Gastrocnemius medialis (tissue), 4 donors: ENCODE measurements around the gene ALOX15. TPM values are rescaled to one million over a fixed set of nuclear protein-coding genes. Genes with fewer than 3 reads are reported as not detected.
"Not testable (repeated sequence)": the region's sequence is repeated elsewhere in the genome, so short reads cannot be mapped to it uniquely, and the experiment has no call there.

ENCODE experiments used
- ATAC-seq, 2 donors: fragments of 150-250 bp; one replicate each; pipeline ENCODE4 v1.9.1; 2016
- DNase-seq, 2 donors: peaks; one replicate each; pipeline ENCODE4 v3.0.0-alpha.2; 2019
- H3K27ac ChIP-seq, 4 donors: fragments of 200-600 bp; sonication (generic); 1 replicate in 1 of 4; 2 replicates in 3 of 4; pipeline ENCODE4 v1.5.1; 2016 to 2018; ENCODE audit warnings: mild to moderate bottlenecking in 2 of 4, moderate library complexity in 1 of 4
- H3K27me3 ChIP-seq, 3 donors: fragments of 200-600 bp; sonication (generic) in 2 of 3; 1 replicate in 1 of 3; 2 replicates in 2 of 3; pipeline versions ENCODE4 v1.5.1 to v1.6.0; 2016 to 2019; ENCODE audit warnings: mild to moderate bottlenecking in 1 of 3, moderate library complexity in 1 of 3
- H3K36me3 ChIP-seq, 2 donors: fragments of 200-600 bp; sonication (generic) in 1 of 2; one replicate each; pipeline ENCODE4 v1.5.1; 2017 to 2018
- H3K4me1 ChIP-seq, 2 donors: fragments of 200-600 bp; sonication (generic) in 1 of 2; one replicate each; pipeline ENCODE4 v1.5.1; 2016 to 2017; ENCODE audit warnings: mild to moderate bottlenecking in 2 of 2
- H3K4me3 ChIP-seq, 4 donors: fragments of 200-600 bp; sonication (generic) in 3 of 4; 1 replicate in 1 of 4; 2 replicates in 3 of 4; pipeline ENCODE4 v1.5.1; 2016 to 2019; ENCODE audit warnings: mild to moderate bottlenecking in 2 of 4
- H3K9me3 ChIP-seq, 3 donors: fragments of 200-600 bp; sonication (generic) in 2 of 3; 1 replicate in 1 of 3; 2 replicates in 2 of 3; pipeline ENCODE4 v1.5.1; 2016 to 2019
- POLR2A ChIP-seq, 2 donors: fragments of 450-650 bp; IDR thresholded peaks; one replicate each; pipeline ENCODE4 v1.6.1; 2017; ENCODE audit warnings: antibody characterized with exemption in 2 of 2, mild to moderate bottlenecking in 2 of 2, moderate library complexity in 2 of 2
- in situ Hi-C, 4 donors: fragments of 200-750 bp; cut with MboI; loops; one replicate each; pipeline versions ENCODE4 v1.15.0 to v1.8.0; 2017; ENCODE audit warnings: low sequenced_read_pairs in 4 of 4
- intact Hi-C: fragments of 100-400 bp; cut with DNase I; formaldehyde crosslinking; loops from one replicate; pipeline ENCODE4 v1.15.1; 2023; ENCODE audit warnings: low total_unique reads
- total RNA-seq, 4 donors: library from RNA; depleted of rRNA; stranded (reverse); fragments of >200 nt; gene quantifications; one replicate each; pipeline versions ENCODE4 v1.1.0 to v1.2.3, GENCODE V29; 2016
- TF ChIP-seq, protein P1 (sequence below), 5 experiments: fragments of 450-650 bp in 3 of 5; fragments of 200-600 bp in 2 of 5; sonication (generic) in 2 of 5; IDR thresholded peaks in 4 of 5; conservative IDR thresholded peaks in 1 of 5; 1 replicate in 4 of 5; 2 replicates in 1 of 5; pipeline ENCODE4 v1.5.1; 2016 to 2019; ENCODE audit warnings: antibody characterized with exemption in 5 of 5, mild to moderate bottlenecking in 3 of 5, moderate library complexity in 3 of 5

Gene ALOX15
- total RNA-seq, 4 donors from 2014 or later = not detected

DNA sequence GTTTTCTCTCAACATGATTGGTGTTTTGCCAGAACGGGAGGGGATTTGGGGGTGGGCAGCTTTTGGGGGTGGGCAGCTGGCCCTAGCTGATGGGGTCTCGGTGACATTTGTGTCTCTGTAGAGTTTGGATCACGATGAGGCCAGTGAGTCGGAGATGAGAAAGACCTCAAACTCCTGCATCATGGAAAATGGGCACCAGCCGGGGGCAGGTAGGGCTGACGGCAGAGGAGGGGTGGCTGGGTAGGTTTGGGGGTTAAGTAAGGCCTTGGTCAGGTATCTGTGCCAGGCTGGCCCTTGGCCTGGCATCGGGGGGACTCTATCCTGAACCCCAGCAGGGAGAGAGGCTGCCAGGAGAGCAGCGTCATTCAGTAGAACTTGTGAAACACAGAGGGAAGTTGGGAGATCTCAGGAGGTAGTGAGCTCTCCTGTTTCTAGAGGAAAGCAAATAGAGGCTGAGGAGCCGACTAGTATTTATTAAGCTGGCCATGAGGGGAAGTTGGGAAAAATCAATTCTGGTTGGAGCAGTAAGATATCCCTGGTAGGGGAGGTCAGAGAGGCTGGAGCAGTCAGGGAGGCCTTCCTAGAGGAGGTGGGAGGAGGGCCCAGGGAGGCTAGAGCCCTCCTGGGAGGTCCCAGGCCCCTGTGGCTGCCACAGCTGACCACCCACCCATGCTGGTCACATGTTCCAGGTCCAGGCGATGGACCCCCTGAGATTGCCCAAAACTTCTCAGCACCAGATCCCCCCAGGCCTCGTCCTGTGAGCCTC, 49.1 kb downstream of the ALOX15 start:
- DNase-seq (no peak), ATAC-seq (no peak)
- intact Hi-C loops = no loop called here
- H3K27me3 ChIP-seq = no peaks in the 10 kb centered on the region
- H3K4me1 ChIP-seq = peaks cover 75 to 81% of the 10 kb centered on the region in 2 donors
- no peaks in the 10 kb centered on the region for H3K9me3 ChIP-seq
- in situ Hi-C loops = no loop called here
- no peak for TF ChIP-seq POLR2A (IDR thresholded peaks at IDR 0.05)
- TF ChIP-seq, protein P1, sequence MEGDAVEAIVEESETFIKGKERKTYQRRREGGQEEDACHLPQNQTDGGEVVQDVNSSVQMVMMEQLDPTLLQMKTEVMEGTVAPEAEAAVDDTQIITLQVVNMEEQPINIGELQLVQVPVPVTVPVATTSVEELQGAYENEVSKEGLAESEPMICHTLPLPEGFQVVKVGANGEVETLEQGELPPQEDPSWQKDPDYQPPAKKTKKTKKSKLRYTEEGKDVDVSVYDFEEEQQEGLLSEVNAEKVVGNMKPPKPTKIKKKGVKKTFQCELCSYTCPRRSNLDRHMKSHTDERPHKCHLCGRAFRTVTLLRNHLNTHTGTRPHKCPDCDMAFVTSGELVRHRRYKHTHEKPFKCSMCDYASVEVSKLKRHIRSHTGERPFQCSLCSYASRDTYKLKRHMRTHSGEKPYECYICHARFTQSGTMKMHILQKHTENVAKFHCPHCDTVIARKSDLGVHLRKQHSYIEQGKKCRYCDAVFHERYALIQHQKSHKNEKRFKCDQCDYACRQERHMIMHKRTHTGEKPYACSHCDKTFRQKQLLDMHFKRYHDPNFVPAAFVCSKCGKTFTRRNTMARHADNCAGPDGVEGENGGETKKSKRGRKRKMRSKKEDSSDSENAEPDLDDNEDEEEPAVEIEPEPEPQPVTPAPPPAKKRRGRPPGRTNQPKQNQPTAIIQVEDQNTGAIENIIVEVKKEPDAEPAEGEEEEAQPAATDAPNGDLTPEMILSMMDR (IDR thresholded peaks at IDR 0.05 in 4 of 5, conservative IDR thresholded peaks at IDR 0.05 in 1 of 5) = no peak
- H3K4me3 ChIP-seq = peak overlapping the region in 2 of 4 donors; percentile 14 to 25
- H3K27ac ChIP-seq = peak overlapping the region; percentile 90 to 100 (median 98)
- H3K36me3 ChIP-seq = peaks cover 0 to 48% of the 10 kb centered on the region in 2 donors

DNA sequence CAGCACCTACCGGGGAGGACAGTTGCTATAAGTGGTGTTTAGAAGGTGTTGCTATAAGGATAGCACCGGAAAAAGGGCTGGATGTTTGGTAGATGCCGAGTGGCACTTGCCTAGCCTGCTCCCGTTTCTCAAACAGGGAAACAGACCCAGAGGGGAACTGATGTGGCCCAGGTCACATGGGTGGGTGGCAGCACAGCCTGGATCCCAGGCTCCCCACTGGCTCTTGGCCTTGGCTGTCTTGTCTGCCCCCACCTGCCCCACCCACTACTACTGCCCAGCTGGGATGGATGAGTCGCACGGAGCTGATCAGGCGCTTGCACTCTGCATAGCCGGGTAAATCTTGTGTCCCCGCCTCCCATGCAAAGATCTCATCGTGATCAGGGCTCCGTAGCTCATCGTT, 49.9 kb downstream of the ALOX15 start:
- H3K36me3 ChIP-seq = peaks cover 0 to 39% of the 10 kb centered on the region in 2 donors
- intact Hi-C loops = loop anchor here (2.0 kb wide), 1 partner anchor 17 kb away; no protein-coding TSS in a partner anchor
- DNase-seq (peak; percentile 57 to 80), ATAC-seq (peak; percentile 30 to 46)
- TF ChIP-seq, protein P1 (IDR thresholded peaks at IDR 0.05 in 4 of 5, conservative IDR thresholded peaks at IDR 0.05 in 1 of 5) = no peak
- TF ChIP-seq POLR2A (IDR thresholded peaks at IDR 0.05) = peak; percentile 73 to 86
- H3K27me3 ChIP-seq = no peaks in the 10 kb centered on the region
- peak overlapping the region in 2 of 4 donors; percentile 26 to 34 for H3K4me3 ChIP-seq
- peaks cover 73 to 79% of the 10 kb centered on the region in 2 donors for H3K4me1 ChIP-seq
- in situ Hi-C loops = no loop called here
- H3K27ac ChIP-seq = peak overlapping the region; percentile 90 to 100 (median 98)
- H3K9me3 ChIP-seq = no peaks in the 10 kb centered on the region

DNA sequence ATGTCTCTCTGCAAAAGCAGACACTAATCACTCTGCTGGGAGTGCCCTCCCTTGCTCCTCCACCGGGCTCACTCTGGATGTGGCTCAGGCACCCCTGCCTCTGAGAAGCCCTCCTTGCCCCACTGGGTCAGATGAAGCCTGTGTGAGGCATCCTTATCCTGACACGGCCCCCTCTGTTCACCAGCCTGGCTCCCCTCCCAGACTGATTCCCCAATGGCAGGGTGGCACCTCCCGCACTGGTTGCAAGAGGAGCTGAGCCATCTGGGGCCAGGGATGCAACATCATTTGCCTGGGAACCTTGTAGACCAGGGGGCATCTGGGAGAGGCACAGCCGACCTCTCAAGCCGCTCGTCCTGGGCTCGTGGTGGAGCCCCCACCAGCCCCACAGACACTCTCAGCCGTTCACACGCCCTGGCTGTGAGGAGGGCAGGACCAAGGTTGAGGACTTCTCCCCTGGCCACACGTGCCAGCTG, 50.5 kb downstream of the ALOX15 start:
- Histone ChIP-seq H3K27ac (peak overlapping the region; percentile 90 to 100 (median 98)), H3K36me3 (peaks cover 0 to 35% of the 10 kb centered on the region in 2 donors), H3K4me1 (peaks cover 73 to 74% of the 10 kb centered on the region in 2 donors), H3K27me3 (no peaks in the 10 kb centered on the region), H3K9me3 (no peaks in the 10 kb centered on the region), H3K4me3 (peak overlapping the region in 3 of 4 donors; percentile 3 to 34 (median 26))
- intact Hi-C loops = loop anchor here (2.0 kb wide), 1 partner anchor 18 kb away; no protein-coding TSS in a partner anchor
- in situ Hi-C loops = no loop called here
- DNase-seq = peak in 1 of 2 donors; percentile 63
- no peak for TF ChIP-seq POLR2A (IDR thresholded peaks at IDR 0.05)
- TF ChIP-seq, protein P1 (IDR thresholded peaks at IDR 0.05 in 4 of 5, conservative IDR thresholded peaks at IDR 0.05 in 1 of 5) = no peak
- no peak for ATAC-seq

DNA sequence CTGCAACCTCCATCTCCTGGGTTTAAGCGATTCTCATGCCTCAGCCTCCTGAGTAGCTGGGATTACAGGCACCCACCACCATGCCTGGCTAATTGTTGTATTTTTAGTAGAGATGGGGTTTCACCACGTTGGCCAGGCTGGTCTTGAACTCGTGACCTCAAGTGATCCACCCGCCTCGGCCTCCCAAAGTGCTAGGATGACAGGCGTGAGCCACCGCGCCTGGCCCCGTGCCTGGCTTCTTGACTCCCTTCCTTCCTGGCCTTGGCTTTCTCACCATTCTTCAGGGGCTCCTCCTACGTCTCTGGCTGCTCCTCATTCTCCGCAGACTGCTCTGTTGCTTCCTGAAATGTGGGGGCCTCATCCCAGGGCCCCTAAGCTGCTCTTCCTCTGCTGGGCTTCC, 51.4 kb downstream of the ALOX15 start:
- ATAC-seq, H3K9me3 ChIP-seq, in situ Hi-C loops, H3K27me3 ChIP-seq: not testable (repeated sequence)
- peak overlapping the region in 2 of 4 donors; percentile 26 to 30 for H3K4me3 ChIP-seq
- H3K27ac ChIP-seq = peak overlapping the region; percentile 90 to 100 (median 98)
- peaks cover 0 to 30% of the 10 kb centered on the region in 2 donors for H3K36me3 ChIP-seq
- DNase-seq = peak in 1 of 2 donors; percentile 68
- peaks cover 66 to 73% of the 10 kb centered on the region in 2 donors for H3K4me1 ChIP-seq
- peak in 1 of 2 donors; percentile 37 for TF ChIP-seq POLR2A (IDR thresholded peaks at IDR 0.05)
- intact Hi-C loops = loop anchor here (2.0 kb wide), 1 partner anchor 19 kb away; no protein-coding TSS in a partner anchor
